Measurements from ENCODE around the gene SMYD3. TPM values are rescaled to one million over a fixed set of nuclear protein-coding genes. Genes with fewer than 3 reads are reported as not detected.

SMYD3 gene
- total RNA-seq, 1 donor from 2014 or later: 35.4 TPM

- no peak overlapping the region for H3K4me3 Mint-ChIP-seq (ENCODE audit: unreplicated experiment)
- TF ChIP-seq CTCF (IDR thresholded peaks at IDR 0.05; ENCODE audit: unreplicated experiment): no peak
- no peaks in the 10 kb centered on the region for H3K9me3 Mint-ChIP-seq (ENCODE audit: unreplicated experiment)
- H3K4me1 Mint-ChIP-seq (ENCODE audit: unreplicated experiment): peaks cover 2% of the 10 kb centered on the region
- H3K36me3 Mint-ChIP-seq (ENCODE audit: low read depth, unreplicated experiment): no peaks in the 10 kb centered on the region
- H3K27me3 Mint-ChIP-seq (ENCODE audit: unreplicated experiment): no peaks in the 10 kb centered on the region
- peak overlapping the region; percentile 30 for H3K27ac Mint-ChIP-seq (ENCODE audit: unreplicated experiment)
- DNase-seq (ENCODE audit: low spot score): no peak
These were observed 186.8 kb downstream of the SMYD3 start for GRCh38 chr1:246320286-246320685.

GRCh38 chr1:246319083-246319714 lies 187.9 kb downstream of the SMYD3 start:
- TF ChIP-seq CTCF (IDR thresholded peaks at IDR 0.05; ENCODE audit: unreplicated experiment): no peak
- Mint-ChIP-seq H3K27ac (ENCODE audit: unreplicated experiment) (no peak overlapping the region), H3K9me3 (ENCODE audit: unreplicated experiment) (no peaks in the 10 kb centered on the region), H3K4me3 (ENCODE audit: unreplicated experiment) (no peak overlapping the region), H3K27me3 (ENCODE audit: unreplicated experiment) (no peaks in the 10 kb centered on the region), H3K4me1 (ENCODE audit: unreplicated experiment) (peaks cover 2% of the 10 kb centered on the region), H3K36me3 (ENCODE audit: low read depth, unreplicated experiment) (no peaks in the 10 kb centered on the region)
- DNase-seq (ENCODE audit: low spot score): no peak

DNA sequence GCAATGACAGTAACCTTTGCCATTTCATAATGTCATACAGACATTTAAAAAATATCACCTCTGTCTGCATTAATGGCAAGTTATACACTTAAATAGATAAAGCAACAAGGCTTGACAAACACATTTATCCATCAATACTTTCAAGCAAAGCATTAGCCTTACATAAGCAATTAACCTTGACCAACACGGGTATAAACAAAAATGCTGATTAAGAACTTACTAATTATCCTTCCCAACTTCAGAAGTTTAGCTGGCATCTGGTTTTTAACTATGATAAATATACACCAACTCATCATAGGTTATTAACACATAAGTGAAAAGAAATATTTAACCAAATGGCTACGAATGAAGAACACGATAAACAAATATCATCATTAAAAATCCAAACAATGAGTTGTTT lies 188.5 kb downstream of the SMYD3 start:
- no peaks in the 10 kb centered on the region for H3K9me3 Mint-ChIP-seq (ENCODE audit: unreplicated experiment)
- H3K27me3 Mint-ChIP-seq (ENCODE audit: unreplicated experiment): no peaks in the 10 kb centered on the region
- no peaks in the 10 kb centered on the region for H3K36me3 Mint-ChIP-seq (ENCODE audit: low read depth, unreplicated experiment)
- H3K4me3 Mint-ChIP-seq (ENCODE audit: unreplicated experiment): no peak overlapping the region
- no peak overlapping the region for H3K27ac Mint-ChIP-seq (ENCODE audit: unreplicated experiment)
- TF ChIP-seq CTCF (IDR thresholded peaks at IDR 0.05; ENCODE audit: unreplicated experiment): no peak
- DNase-seq (ENCODE audit: low spot score): no peak
- peaks cover 2% of the 10 kb centered on the region for H3K4me1 Mint-ChIP-seq (ENCODE audit: unreplicated experiment)

- H3K27ac Mint-ChIP-seq (ENCODE audit: unreplicated experiment): no peak overlapping the region
- peaks cover 2% of the 10 kb centered on the region for H3K4me1 Mint-ChIP-seq (ENCODE audit: unreplicated experiment)
- no peaks in the 10 kb centered on the region for H3K36me3 Mint-ChIP-seq (ENCODE audit: low read depth, unreplicated experiment)
- TF ChIP-seq CTCF (IDR thresholded peaks at IDR 0.05; ENCODE audit: unreplicated experiment): no peak
- H3K27me3 Mint-ChIP-seq (ENCODE audit: unreplicated experiment): no peaks in the 10 kb centered on the region
- DNase-seq (ENCODE audit: low spot score): no peak
- no peak overlapping the region for H3K4me3 Mint-ChIP-seq (ENCODE audit: unreplicated experiment)
- no peaks in the 10 kb centered on the region for H3K9me3 Mint-ChIP-seq (ENCODE audit: unreplicated experiment)
These were observed 189.1 kb downstream of the SMYD3 start for GRCh38 chr1:246318036-246318359.

- no peak for TF ChIP-seq CTCF (IDR thresholded peaks at IDR 0.05; ENCODE audit: unreplicated experiment)
- H3K4me3 Mint-ChIP-seq (ENCODE audit: unreplicated experiment): no peak overlapping the region
- no peak for DNase-seq (ENCODE audit: low spot score)
- H3K36me3 Mint-ChIP-seq (ENCODE audit: low read depth, unreplicated experiment): no peaks in the 10 kb centered on the region
- no peaks in the 10 kb centered on the region for H3K27me3 Mint-ChIP-seq (ENCODE audit: unreplicated experiment)
- no peak overlapping the region for H3K27ac Mint-ChIP-seq (ENCODE audit: unreplicated experiment)
- H3K4me1 Mint-ChIP-seq (ENCODE audit: unreplicated experiment): peaks cover 2% of the 10 kb centered on the region
- H3K9me3 Mint-ChIP-seq (ENCODE audit: unreplicated experiment): no peaks in the 10 kb centered on the region
These were observed 189.6 kb downstream of the SMYD3 start for GRCh38 chr1:246317332-246318035.

All from endothelial cell (in vitro differentiated cells).